ENCODE results near the gene NDUFS7. TPM values are rescaled to one million over a fixed set of nuclear protein-coding genes. Genes with fewer than 3 reads are reported as not detected.
A peak's percentile ranks its signal among the peaks of the same experiment; 100 is the strongest.

NDUFS7 gene
- total and polyA plus RNA-seq, 9 of the 15 experiments (the other 6 are each of a cell fraction or from before 2014, with no cell fraction given) = 6.0 to 271 (median 60.6) TPM

GRCh38 chr19:1393841-1394240, 10.1 kb downstream of the NDUFS7 start:
- H3K4me2 ChIP-seq (ENCODE audit: insufficient read depth, low read length) = no peak overlapping the region
- H2AFZ ChIP-seq (ENCODE audit: low read depth, low read length) = no peak overlapping the region
- no peak for FAIRE-seq
- H4K20me1 ChIP-seq (replicated peaks; ENCODE audit: control insufficient read depth, insufficient read depth, low read length) = peaks cover 11% of the 10 kb centered on the region
- H3K4me1 ChIP-seq (replicated peaks in 1 of 2; ENCODE audit: control insufficient read depth in 2 of 2, insufficient read depth in 2 of 2, low read length in 2 of 2) = peaks cover 0 to 66% of the 10 kb centered on the region in 2 experiments; a peak in 3 of 5 replicates
- no peaks in the 10 kb centered on the region for H3K27me3 ChIP-seq (ENCODE audit: control insufficient read depth in 2 of 2, insufficient read depth in 2 of 2, low read length in 2 of 2)
- ATAC-seq = no peak
- TF ChIP-seq MLX (CRISPR knock-in tag; conservative IDR thresholded peaks at IDR 0.05) (no peak), RBM22 (IDR thresholded peaks at IDR 0.05; ENCODE audit: low read depth, low read length, poor library complexity, severe bottlenecking) (peak; percentile 30), ZBTB9 (CRISPR knock-in tag; IDR thresholded peaks at IDR 0.05) (no peak), POLR2AphosphoS5 (IDR thresholded peaks at IDR 0.05; ENCODE audit: control insufficient read depth, insufficient read depth, low read depth, low read length) (0 out of 2 replicates have a peak, but pooled peaks have one; percentile 7)
- no peaks in the 10 kb centered on the region for H3K9me3 ChIP-seq (replicated peaks; ENCODE audit: control insufficient read depth, insufficient read depth, low read depth, low read length)
- no peaks in the 10 kb centered on the region for H3K9me1 ChIP-seq (ENCODE audit: control insufficient read depth, insufficient read depth, low read length)
- H3K4me3 ChIP-seq = no peak overlapping the region
- no TSS peak for BruUV-seq (replicated peaks)
- H3K27ac ChIP-seq (ENCODE audit: extremely low read depth, low read depth, low read length) = no peak overlapping the region
- intact Hi-C loops (cut with micrococcal nuclease) = no loop called here
- in situ Hi-C loops (cut with MboI) = no loop called here
- 91% methylated on average over 16 of the region's 17 CpGs for WGBS (ENCODE audit: insufficient coverage, low coverage, missing lambda C conversion rate)
- peaks cover 66% of the 10 kb centered on the region; the same call in 2 of the 3 replicates for H3K36me3 ChIP-seq (ENCODE audit: control insufficient read depth, insufficient read depth, low read length)
- DNase-seq (ENCODE audit: extremely low read depth in 1 of 4, low spot score in 3 of 4) = no peak
- H3K79me2 ChIP-seq (ENCODE audit: control insufficient read depth, insufficient read depth, low read length) = no peaks in the 10 kb centered on the region
- CTCF ChIA-PET (ENCODE audit: low intra/inter-chr PET ratio) = no interaction called here
- POLR2A ChIA-PET = interaction anchor here (0.8 to 1.3 kb wide), 4 partner anchors 10 to 124 kb away, joined by 3 to 7 read pairs (median 4); no protein-coding TSS in a partner anchor
- no peak overlapping the region; a peak in 1 of 4 replicates for H3K9ac ChIP-seq (ENCODE audit: insufficient read depth in 1 of 2, low read depth in 2 of 2, low read length in 2 of 2)
